GM19372 (cell line): ENCODE data around the gene PCSK1.
"Not testable (repeated sequence)": the region's sequence is repeated elsewhere in the genome, so short reads cannot be mapped to it uniquely, and the experiment has no call there.

Experiments used
- ATAC-seq: cut with Tn5 transposase; IDR thresholded peaks from one replicate; pipeline ENCODE4 v1.9.1; 2021; ENCODE audit warnings: mild to moderate bottlenecking, low read depth, moderate library complexity; ENCODE audit not compliant: unreplicated experiment

Gene PCSK1

GRCh38 chr5:96431376-96432187 is 1.5 kb downstream of the PCSK1 start:
- no peak for ATAC-seq

- no peak for ATAC-seq
Observed at GRCh38 chr5:96427824-96428223, 5.2 kb downstream of the PCSK1 start.

GRCh38 chr5:96426831-96427230 is 6.2 kb downstream of the PCSK1 start:
- no peak for ATAC-seq

DNA sequence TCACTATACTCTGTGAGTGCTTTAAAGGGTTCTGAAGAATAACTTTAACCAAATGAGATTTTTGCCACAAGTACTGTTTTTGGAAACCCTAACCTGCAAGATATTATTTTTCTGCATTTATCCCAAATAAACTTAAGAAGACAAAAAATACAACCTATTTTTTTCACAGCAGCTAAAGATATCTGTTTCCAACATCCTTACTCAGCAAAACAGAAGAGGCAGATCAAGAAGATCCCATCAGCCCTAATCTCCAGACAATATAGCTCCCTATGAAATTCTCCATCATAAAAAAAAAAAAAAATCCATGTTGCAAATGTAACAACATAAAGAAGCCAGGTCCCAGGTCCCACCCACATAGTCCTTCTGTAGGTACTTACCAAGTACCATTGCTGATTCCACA is 7.6 kb downstream of the PCSK1 start:
- no peak for ATAC-seq

DNA sequence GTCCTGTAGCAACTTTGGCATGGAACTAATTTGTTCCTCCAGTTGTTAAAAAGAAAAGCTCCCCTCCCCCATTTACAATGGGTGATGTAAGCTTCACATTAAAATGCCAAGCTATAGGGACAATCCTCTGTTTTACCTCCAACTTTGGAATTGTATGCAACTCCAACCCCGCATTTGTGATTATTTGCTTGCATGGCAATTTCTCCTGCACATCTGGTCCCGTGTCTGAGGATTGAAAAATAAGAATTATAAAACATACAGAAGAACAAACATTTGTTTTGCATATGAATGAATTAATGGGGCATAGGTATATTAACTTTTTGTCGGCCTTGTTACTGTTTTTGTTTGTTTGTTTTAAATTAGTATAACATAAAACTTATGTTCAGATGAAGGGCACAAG is 17.2 kb downstream of the PCSK1 start:
- no peak for ATAC-seq

DNA sequence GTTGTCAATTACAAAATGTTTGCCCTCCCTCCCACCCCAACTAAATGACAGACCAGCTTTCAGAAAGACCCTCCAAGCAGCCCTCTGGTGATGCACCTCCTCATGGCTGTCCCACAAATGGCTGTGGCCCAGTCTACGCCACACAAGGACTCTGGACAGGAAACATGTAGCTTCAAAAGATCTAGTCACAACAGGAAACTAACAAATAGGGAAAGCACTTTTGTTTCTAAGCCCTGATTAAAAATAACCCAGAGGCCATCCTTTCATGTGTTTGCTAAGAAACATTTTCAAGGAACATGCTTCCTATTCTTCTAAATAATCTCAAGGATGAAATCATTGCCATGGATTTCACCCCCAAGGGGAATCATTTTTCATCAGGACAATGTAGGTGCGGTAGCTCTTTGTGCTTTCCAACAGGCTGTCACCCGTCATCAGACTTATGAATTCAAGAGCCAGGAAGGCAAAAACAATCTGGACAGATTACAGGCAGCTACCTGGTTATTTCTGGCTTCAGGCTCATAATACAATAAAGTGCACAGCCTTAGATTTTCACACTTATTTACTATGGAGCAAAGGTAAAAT is 20.1 kb downstream of the PCSK1 start:
- no peak for ATAC-seq

DNA sequence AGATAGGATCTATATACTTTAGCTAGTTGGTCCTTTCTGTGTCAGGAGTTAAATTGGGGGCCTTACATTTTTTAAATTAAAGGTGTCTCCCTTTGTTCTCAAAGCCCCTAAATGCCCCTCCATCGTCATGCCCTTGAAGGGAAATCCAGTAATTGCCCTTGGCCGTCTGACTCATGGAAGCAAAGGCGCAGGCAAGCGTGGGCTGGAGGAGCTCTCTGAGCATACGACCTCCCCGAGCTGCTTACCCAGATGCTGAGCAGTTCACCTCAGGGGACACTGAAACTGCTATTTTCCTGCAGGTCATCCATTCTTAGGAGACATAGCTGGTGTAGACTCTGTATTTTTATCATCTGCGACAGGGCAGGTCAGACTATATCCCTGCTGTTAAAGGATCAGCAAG is 23.0 kb downstream of the PCSK1 start:
- no peak for ATAC-seq

DNA sequence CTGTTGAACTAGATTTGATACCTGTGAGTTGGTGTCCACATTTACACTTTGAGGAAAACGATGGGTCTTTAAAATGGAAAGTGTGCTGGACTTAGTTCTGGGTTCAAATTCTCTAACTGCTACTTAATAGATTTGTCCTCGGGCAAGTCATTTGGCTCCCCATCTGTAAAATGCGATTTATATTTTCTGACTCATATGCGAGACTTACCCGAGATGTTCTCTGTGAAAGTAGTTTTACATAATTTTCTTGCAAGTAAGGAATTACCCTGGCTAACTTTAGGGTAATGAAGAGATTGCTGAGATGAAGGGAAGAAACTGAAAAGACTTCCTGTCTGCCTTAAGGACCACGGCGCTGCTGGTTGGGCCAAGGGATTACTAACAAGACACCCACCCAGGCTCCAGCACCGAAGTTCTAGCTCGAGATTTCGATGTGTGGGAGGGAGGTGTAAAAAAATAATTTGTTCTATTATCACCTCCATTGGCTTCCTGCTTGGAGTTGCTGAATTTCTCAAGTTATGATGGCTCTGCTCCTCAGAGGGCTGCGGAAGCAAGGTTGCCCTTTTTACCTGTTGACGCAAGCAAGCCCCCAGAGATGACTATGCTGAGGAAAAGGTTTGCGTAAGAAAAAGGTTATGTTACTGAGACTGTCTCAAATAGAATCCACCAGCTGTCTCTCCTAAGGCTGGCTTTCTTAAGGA is 24.1 kb downstream of the PCSK1 start:
- ATAC-seq = no peak

DNA sequence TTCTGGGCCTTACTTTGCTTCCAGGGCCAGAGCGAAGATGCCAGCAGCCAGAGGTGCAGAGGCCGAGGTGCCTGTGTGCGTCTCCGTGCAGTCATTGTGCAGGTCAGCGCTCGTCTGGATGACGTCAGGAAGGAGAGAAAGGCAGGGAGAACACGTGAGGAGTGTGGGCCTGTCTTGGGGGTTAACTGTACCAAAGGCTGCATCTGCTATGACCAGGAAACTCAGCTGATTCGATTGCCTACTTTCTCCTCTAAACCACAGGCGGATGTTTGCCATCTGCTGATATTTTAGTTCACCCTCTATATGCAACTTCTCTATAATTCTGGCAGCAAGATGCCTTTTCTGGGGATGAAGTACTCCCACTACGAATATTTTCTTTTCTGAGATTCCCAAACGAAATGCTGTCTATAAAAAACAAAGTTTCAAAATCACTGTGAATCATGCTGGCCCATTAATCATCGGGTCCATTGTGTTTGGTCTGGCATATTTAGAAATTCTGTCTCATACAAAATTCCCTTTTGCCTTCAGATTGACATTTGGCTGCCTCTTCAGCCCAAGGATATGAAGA is 24.8 kb downstream of the PCSK1 start:
- ATAC-seq = no peak

DNA sequence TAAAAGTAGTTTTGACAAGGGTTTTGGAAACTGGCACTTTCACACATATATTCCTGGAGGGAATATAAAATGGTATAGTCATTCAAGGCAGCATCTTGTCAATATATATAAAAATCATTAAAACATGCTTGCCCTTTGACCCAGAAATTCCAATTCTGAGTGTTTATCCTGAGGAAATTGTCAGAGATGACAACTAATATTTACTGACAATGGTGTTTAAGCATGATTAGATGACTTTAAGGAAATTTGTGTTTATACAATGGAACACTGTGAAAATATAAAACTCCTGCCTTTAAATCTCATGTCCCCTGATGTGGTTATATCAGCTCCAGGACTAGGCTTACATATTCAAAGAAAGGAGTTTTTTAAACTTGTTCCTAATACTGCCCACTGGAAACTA is 25.6 kb downstream of the PCSK1 start:
- no peak for ATAC-seq

GRCh38 chr5:96404191-96404867 is 28.7 kb downstream of the PCSK1 start:
- no peak for ATAC-seq

GRCh38 chr5:96402500-96402899 is 30.5 kb downstream of the PCSK1 start:
- no peak for ATAC-seq

DNA sequence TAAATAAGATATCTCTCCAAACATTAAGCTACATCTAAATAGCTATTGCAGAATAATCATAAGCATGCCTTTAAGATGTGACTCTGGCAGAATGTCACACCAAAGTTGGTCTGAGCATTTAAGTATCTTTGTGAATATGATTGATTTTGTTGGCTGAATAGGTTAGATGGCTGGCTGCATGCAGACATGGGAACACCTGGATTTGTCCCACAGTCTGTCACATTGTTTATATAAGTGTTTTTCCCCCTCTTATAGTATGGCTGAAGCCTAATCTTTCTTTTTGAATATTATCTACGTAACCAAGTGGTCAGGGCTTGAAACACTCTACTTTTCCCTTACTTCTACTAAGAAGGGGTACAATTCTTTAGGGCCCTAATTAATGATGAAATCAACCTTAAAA is 36.2 kb downstream of the PCSK1 start:
- ATAC-seq = no peak

- not testable (repeated sequence) for ATAC-seq
Observed at GRCh38 chr5:96395295-96395694, 37.8 kb downstream of the PCSK1 start.

DNA sequence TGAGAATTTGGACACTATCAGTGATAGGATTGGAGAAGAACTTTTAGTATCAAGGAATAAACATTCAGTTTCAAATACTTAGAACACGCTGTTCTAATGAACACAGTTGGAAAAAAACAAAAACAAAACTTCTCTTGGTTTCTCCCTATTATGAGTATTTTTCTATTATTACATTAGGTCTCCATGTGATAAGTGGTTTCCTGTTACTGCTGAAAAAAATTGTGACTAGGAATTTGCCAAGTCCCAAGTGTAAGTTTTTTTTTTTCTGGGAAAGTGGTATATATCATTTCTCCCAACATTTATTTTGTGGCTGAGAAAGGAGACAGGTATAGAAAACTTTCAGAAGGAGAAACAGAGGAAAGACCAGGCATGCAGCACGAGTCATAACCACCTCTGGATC is 41.1 kb downstream of the PCSK1 start:
- ATAC-seq = no peak

DNA sequence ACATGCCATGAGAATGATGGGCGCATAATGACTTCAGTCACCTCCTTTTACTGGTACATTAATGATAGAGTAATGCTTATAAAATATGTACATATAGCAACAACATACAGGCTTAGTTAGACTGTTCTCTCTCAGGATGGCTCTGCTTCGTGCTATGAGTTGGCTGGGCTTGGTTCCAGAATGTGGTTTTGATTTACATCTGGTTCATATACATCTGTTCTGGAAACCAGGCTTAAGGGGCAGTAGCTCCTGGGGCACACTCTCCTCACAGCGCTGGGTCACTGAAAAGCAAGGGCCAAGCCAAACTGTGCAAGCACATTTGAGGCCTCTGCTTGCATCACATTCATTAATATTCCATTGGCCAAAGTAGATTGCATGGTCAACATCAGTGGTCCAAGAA is 44.9 kb downstream of the PCSK1 start:
- no peak for ATAC-seq

DNA sequence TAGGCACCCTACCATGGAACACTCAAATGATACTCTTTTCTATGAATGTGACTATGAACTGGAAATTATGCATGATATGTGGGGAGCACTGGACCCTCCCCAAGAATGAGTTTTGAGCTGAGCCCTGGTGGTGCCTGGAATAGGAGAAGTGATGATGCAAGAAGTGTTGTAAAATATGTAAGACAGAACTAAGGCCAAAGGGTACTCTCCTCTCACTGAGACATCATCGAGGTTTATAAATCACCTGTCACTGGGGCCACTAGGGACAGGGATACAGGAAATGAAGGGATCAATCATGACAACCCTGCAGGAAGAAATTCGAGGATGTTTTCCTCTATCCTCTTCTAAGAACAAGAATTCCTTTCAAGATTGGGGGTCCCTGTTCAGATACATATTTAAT is 45.4 kb downstream of the PCSK1 start:
- no peak for ATAC-seq

DNA sequence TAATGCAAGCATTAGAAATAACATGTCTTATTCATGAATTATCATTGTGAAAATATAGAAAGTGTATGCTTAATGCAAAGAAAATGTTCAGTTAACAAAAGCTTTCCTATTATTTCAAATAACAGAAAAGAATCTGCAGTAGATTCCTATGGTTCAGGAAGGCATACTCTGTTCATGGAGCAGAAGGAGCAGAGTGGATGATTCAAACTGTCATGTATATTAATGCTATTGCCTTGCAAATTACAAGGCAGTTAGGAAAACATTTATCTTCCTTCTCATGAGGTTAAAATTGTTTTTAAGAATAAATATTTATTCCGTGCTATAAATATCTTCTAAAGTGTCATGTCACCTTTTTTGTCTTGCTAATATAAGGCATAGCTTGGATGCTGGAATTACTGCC is 47.5 kb downstream of the PCSK1 start:
- ATAC-seq = no peak

GRCh38 chr5:96384353-96384752 is 48.7 kb downstream of the PCSK1 start:
- no peak for ATAC-seq

DNA sequence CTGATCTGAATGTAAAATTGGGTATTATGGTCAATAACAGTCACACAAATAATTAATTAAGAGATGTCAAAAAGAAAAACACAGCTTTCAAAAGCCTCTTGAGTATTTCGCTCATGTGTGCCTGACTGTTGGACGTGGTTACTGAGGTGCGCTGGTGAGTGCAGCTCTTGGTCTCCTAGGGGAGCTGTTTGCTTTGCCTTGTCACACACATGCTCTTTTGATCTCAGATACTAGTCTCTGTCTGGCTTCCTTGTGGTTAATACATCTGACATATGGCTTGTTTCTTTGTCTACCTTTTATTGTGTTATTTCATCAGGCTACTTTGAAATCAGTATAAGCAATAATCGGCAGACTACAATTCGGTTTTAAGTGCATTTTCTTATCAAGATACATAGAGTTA is 51.5 kb downstream of the PCSK1 start:
- ATAC-seq = no peak

- ATAC-seq = no peak
Observed at GRCh38 chr5:96379896-96380295, 53.2 kb downstream of the PCSK1 start.
